ENCODE results near the gene GALNT2. TPM values are rescaled to one million over a fixed set of nuclear protein-coding genes. Genes with fewer than 3 reads are reported as not detected.

The GALNT2 gene
- total RNA-seq, 1 experiment from 2014 or later = 50.4 TPM

GRCh38 chr1:230091473-230092231 lies 24.6 kb downstream of the GALNT2 start:
- DNase-seq (ENCODE audit: low spot score) = peak; percentile 35

GRCh38 chr1:230094746-230095145 lies 27.7 kb downstream of the GALNT2 start:
- DNase-seq (ENCODE audit: low spot score) = no peak

GRCh38 chr1:230095938-230096337 lies 28.9 kb downstream of the GALNT2 start:
- no peak for DNase-seq (ENCODE audit: low spot score)

- DNase-seq (ENCODE audit: low spot score) = no peak
Observed at GRCh38 chr1:230097370-230097769, 30.3 kb downstream of the GALNT2 start.

GRCh38 chr1:230098723-230099122 lies 31.7 kb downstream of the GALNT2 start:
- DNase-seq (ENCODE audit: low spot score) = no peak

GRCh38 chr1:230099465-230099864 lies 32.4 kb downstream of the GALNT2 start:
- DNase-seq (ENCODE audit: low spot score) = no peak

- no peak for DNase-seq (ENCODE audit: low spot score)
Observed at GRCh38 chr1:230100932-230101331, 33.9 kb downstream of the GALNT2 start.

GRCh38 chr1:230101556-230101955 lies 34.5 kb downstream of the GALNT2 start:
- no peak for DNase-seq (ENCODE audit: low spot score)

GRCh38 chr1:230102046-230102445 lies 35.0 kb downstream of the GALNT2 start:
- no peak for DNase-seq (ENCODE audit: low spot score)

- no peak for DNase-seq (ENCODE audit: low spot score)
Observed at GRCh38 chr1:230102472-230102871, 35.4 kb downstream of the GALNT2 start.

GRCh38 chr1:230103306-230104173 lies 36.5 kb downstream of the GALNT2 start:
- peak; percentile 23 for DNase-seq (ENCODE audit: low spot score)

GRCh38 chr1:230104395-230105244 lies 37.6 kb downstream of the GALNT2 start:
- peak; percentile 99 for DNase-seq (ENCODE audit: low spot score)

GRCh38 chr1:230105245-230105753 lies 38.3 kb downstream of the GALNT2 start:
- DNase-seq (ENCODE audit: low spot score) = no peak

- peak; percentile 62 for DNase-seq (ENCODE audit: low spot score)
Observed at GRCh38 chr1:230105754-230106625, 39.0 kb downstream of the GALNT2 start.

GRCh38 chr1:230107941-230108340 lies 40.9 kb downstream of the GALNT2 start:
- no peak for DNase-seq (ENCODE audit: low spot score)

GRCh38 chr1:230108580-230108979 lies 41.5 kb downstream of the GALNT2 start:
- no peak for DNase-seq (ENCODE audit: low spot score)

GRCh38 chr1:230109066-230109465 lies 42.0 kb downstream of the GALNT2 start:
- DNase-seq (ENCODE audit: low spot score) = no peak

GRCh38 chr1:230109895-230110667 lies 43.0 kb downstream of the GALNT2 start:
- DNase-seq (ENCODE audit: low spot score) = no peak

- no peak for DNase-seq (ENCODE audit: low spot score)
Observed at GRCh38 chr1:230110971-230111370, 43.9 kb downstream of the GALNT2 start.

- DNase-seq (ENCODE audit: low spot score) = no peak
Observed at GRCh38 chr1:230112131-230112701, 45.2 kb downstream of the GALNT2 start.
